Spleen (tissue), 11 donors: ENCODE results near the gene TRAM2. TPM values are rescaled to one million over a fixed set of nuclear protein-coding genes. Genes with fewer than 3 reads are reported as not detected.

ENCODE experiments used
- DNase-seq: peaks from one replicate; pipeline ENCODE4 v3.0.0-alpha.2; 2020
- H3K27ac ChIP-seq, 8 donors: fragments of 200-600 bp; sonication (generic) in 7 of 8; 1 replicate in 4 of 8; 2 replicates in 4 of 8; pipeline versions ENCODE4 v1.5.0 to v1.8.0; 2016 to 2021; ENCODE audit warnings: inconsistent platforms in 4 of 8, mild to moderate bottlenecking in 4 of 8, moderate library complexity in 1 of 8
- H3K27me3 ChIP-seq, 7 donors: fragments of 200-600 bp; sonication (generic) in 6 of 7; replicated peaks in 1 of 7; 1 replicate in 4 of 7; 2 replicates in 3 of 7; pipeline versions ENCODE4 v1.5.0 to v1.8.0; 2016 to 2021; ENCODE audit warnings: inconsistent platforms in 3 of 7, mild to moderate bottlenecking in 1 of 7
- H3K36me3 ChIP-seq, 6 donors: fragments of 200-600 bp; sonication (generic) in 5 of 6; 1 replicate in 4 of 6; 2 replicates in 2 of 6; pipeline versions ENCODE4 v1.5.0 to v1.8.0; 2016 to 2021; ENCODE audit warnings: inconsistent platforms in 2 of 6
- H3K4me1 ChIP-seq, 6 donors: fragments of 200-600 bp; sonication (generic) in 5 of 6; 1 replicate in 3 of 6; 2 replicates in 3 of 6; pipeline versions ENCODE4 v1.5.0 to v1.8.0; 2016 to 2021; ENCODE audit warnings: inconsistent platforms in 3 of 6
- H3K4me3 ChIP-seq, 8 donors: fragments of 200-600 bp; sonication (generic) in 7 of 8; 1 replicate in 4 of 8; 2 replicates in 4 of 8; pipeline versions ENCODE4 v1.5.0 to v1.8.0; 2016 to 2021; ENCODE audit warnings: inconsistent platforms in 4 of 8, mild to moderate bottlenecking in 4 of 8, moderate library complexity in 2 of 8
- H3K9me3 ChIP-seq, 8 donors: fragments of 200-600 bp; sonication (generic) in 7 of 8; 1 replicate in 4 of 8; 2 replicates in 4 of 8; pipeline versions ENCODE4 v1.5.0 to v1.8.0; 2016 to 2021; ENCODE audit warnings: inconsistent platforms in 4 of 8
- POLR2A ChIP-seq, 3 donors: fragments of 450-650 bp; IDR thresholded peaks; one replicate each; pipeline ENCODE4 v1.5.1; 2017; ENCODE audit warnings: antibody characterized with exemption in 3 of 3, mild to moderate bottlenecking in 1 of 3
- POLR2AphosphoS5 ChIP-seq, 3 donors: sonication (generic); formaldehyde crosslinking; IDR thresholded peaks; one replicate each; pipeline ENCODE4 v1.5.1; 2017; ENCODE audit warnings: antibody characterized with exemption in 3 of 3
- WGBS, 5 donors: extraction: QIAGEN DNeasy Blood & Tissue Kit in 3 of 5; methylation state at CpG; one replicate each; pipeline versions ENCODE4 v1.1.5 to v1.1.7; 2013 to 2018; 5-methylcytosine and 5-hydroxymethylcytosine counted together
- intact Hi-C: fragments of 100-400 bp; cut with DNase I; formaldehyde crosslinking; loops from one replicate; pipeline ENCODE4 v1.15.0; 2023; ENCODE audit warnings: low total_unique reads
- polyA plus RNA-seq, 3 donors: library from polyadenylated mRNA; stranded (reverse); fragments of 200-250 nt; gene quantifications; one replicate each; pipeline ENCODE4 v1.2.1, GENCODE V29; 2013
- total RNA-seq, 7 donors: library from RNA; depleted of rRNA in 3 of 7; stranded (reverse); fragments of >200 nt in 3 of 7; fragmentation: NEBNext Ultra II Directional in 4 of 7; extraction: Animal tissue kit (Norgen Biotek cat#: 25700) in 4 of 7; gene quantifications; one replicate each; pipeline versions ENCODE4 v1.1.0 to v1.2.1, GENCODE V29; 2016 to 2021
- TF ChIP-seq, protein P1 (sequence below), 11 experiments: fragments of 200-600 bp in 7 of 11; fragments of 450-650 bp in 4 of 11; sonication (generic) in 4 of 11; IDR thresholded peaks in 8 of 11; conservative IDR thresholded peaks in 3 of 11; 1 replicate in 7 of 11; 2 replicates in 4 of 11; pipeline versions ENCODE4 v1.4.0 to v1.8.0; 2016 to 2021; ENCODE audit warnings: antibody characterized with exemption in 11 of 11, inconsistent platforms in 4 of 11, mild to moderate bottlenecking in 1 of 11
- donor health status: healthy with polysubstance abuse.
- donor health status: DM: no; HTN: no; CAD: no; lungs with moderate emphysema.
- donor health status: DM: no; HTN: no; CAD: no.
- donor health status: Bipolar disorder and iron deficiency.
- donor health status: healthy.
- donor health status: DM: no; HTN: no; CAD: no.
- donor health status: DM: yes; HTN: yes; CAD: no.

The TRAM2 gene
- total and polyA plus RNA-seq, 10 donors = 1.8 to 47.7 (median 32.3) TPM

DNA sequence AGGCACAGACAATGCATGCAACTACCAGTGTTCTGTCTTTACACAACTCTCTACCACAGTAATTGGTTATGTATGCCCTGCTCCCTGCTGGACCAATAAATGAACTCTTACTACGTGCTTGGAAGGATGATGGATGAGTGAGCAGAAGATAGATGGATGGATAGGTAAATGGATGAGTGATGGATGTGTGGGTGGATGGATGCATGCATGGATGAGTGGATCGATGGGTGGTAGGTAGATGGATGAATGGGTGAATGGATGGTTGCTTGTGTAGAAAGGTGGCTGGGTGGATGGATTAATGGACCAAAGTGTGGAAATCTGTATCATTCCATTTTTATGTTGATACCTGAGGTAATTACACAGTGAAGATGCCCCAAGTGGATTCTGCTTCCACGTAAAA is 10.1 kb upstream of the TRAM2 start:
- WGBS, 5 donors = 87 to 98% (median 91%) methylated on average over 3 of the region's 3 CpGs
- intact Hi-C loops = no loop called here
- Histone ChIP-seq H3K36me3 (peaks cover 0 to 12% (median 0%) of the 10 kb centered on the region in 6 donors), H3K27ac (no peak overlapping the region), H3K9me3 (no peaks in the 10 kb centered on the region), H3K4me3 (no peak overlapping the region), H3K27me3 (no peaks in the 10 kb centered on the region), H3K4me1 (peaks cover 0 to 6% (median 0%) of the 10 kb centered on the region in 6 donors)
- TF ChIP-seq POLR2A (IDR thresholded peaks at IDR 0.05) = no peak
- no peak for TF ChIP-seq POLR2AphosphoS5 (IDR thresholded peaks at IDR 0.05)
- TF ChIP-seq, protein P1, sequence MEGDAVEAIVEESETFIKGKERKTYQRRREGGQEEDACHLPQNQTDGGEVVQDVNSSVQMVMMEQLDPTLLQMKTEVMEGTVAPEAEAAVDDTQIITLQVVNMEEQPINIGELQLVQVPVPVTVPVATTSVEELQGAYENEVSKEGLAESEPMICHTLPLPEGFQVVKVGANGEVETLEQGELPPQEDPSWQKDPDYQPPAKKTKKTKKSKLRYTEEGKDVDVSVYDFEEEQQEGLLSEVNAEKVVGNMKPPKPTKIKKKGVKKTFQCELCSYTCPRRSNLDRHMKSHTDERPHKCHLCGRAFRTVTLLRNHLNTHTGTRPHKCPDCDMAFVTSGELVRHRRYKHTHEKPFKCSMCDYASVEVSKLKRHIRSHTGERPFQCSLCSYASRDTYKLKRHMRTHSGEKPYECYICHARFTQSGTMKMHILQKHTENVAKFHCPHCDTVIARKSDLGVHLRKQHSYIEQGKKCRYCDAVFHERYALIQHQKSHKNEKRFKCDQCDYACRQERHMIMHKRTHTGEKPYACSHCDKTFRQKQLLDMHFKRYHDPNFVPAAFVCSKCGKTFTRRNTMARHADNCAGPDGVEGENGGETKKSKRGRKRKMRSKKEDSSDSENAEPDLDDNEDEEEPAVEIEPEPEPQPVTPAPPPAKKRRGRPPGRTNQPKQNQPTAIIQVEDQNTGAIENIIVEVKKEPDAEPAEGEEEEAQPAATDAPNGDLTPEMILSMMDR (IDR thresholded peaks at IDR 0.05 in 8 of 11, conservative IDR thresholded peaks at IDR 0.05 in 3 of 11) = no peak
- DNase-seq = no peak

DNA sequence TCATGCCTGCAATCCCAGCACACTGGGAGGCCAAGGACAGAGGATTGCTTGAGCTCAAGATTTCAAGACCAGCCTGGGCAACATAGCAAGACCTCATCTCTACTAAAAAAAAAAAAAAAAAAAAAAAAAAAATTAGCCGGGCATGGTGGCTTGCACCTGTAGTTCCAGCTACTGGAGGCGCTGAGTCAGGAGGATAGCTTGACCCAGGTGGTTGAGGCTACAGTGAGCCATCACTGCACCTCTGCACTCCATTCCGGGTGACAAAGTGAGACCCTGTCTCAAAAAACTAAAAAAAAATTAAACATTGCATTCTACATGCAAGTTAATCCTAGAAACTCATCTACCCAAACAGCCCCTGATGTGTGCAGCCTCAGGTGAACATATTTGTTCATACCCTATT is 7.3 kb upstream of the TRAM2 start:
- Histone ChIP-seq H3K4me1 (no peaks in the 10 kb centered on the region), H3K4me3 (no peak overlapping the region), H3K9me3 (no peaks in the 10 kb centered on the region), H3K36me3 (peaks cover 0 to 18% (median 0%) of the 10 kb centered on the region in 6 donors), H3K27ac (no peak overlapping the region), H3K27me3 (no peaks in the 10 kb centered on the region)
- TF ChIP-seq POLR2A (IDR thresholded peaks at IDR 0.05) (no peak), POLR2AphosphoS5 (IDR thresholded peaks at IDR 0.05) (no peak)
- TF ChIP-seq, protein P1 (IDR thresholded peaks at IDR 0.05 in 8 of 11, conservative IDR thresholded peaks at IDR 0.05 in 3 of 11) = no peak
- intact Hi-C loops = no loop called here
- WGBS, 5 donors = 90 to 96% (median 95%) methylated on average over 3 of the region's 3 CpGs
- no peak for DNase-seq

DNA sequence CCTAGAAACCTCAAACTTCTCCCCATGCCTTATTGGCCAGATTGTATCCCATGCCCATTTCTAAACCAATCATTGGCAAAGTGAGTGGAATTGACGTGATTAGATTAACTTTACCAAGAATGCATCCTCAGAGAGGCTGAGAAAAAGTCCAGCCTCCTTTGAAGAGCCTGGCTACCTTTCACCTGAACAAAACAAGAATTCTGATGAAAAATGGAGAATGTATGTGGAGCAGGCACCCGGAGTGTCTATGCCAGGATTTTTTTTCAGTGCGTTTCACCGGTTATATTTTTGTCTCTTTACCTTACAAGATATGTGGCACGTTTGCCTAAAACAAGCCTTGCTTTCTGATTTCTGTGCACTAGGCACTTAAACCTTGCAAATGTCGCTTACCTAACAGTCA is 6.1 kb upstream of the TRAM2 start:
- peaks cover under 1 to 6% (median 5%) of the 10 kb centered on the region in 6 donors for H3K4me1 ChIP-seq
- TF ChIP-seq POLR2A (IDR thresholded peaks at IDR 0.05) = no peak
- TF ChIP-seq, protein P1 (IDR thresholded peaks at IDR 0.05 in 8 of 11, conservative IDR thresholded peaks at IDR 0.05 in 3 of 11) = no peak
- H3K36me3 ChIP-seq = peaks cover 0 to 18% (median 0%) of the 10 kb centered on the region in 6 donors
- DNase-seq = no peak
- no peaks in the 10 kb centered on the region for H3K9me3 ChIP-seq
- WGBS, 5 donors = 94 to 97% (median 96%) methylated on average over 6 of the region's 6 CpGs
- no peaks in the 10 kb centered on the region for H3K27me3 ChIP-seq
- H3K27ac ChIP-seq = no peak overlapping the region
- intact Hi-C loops = no loop called here
- no peak overlapping the region for H3K4me3 ChIP-seq

DNA sequence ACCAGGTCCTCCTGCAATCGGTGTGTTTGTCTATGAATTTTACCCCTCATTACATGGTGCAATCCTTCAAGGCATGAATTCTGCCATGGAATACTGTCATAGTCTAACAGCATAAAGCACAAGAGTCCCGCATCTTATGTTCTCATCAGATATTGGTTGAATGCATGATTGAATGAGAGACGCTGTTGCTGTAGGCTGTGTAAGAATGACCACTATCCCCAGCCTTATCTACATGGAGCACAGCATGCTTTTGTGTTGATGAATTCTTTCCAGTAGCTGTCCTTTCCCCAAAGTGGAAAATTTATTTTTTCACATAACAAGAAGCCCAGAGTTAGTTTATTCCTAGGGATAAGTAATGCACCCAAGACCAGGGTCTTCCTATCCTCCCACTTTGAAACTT is 5.6 kb upstream of the TRAM2 start:
- intact Hi-C loops = no loop called here
- Histone ChIP-seq H3K4me1 (peaks cover 4 to 12% (median 10%) of the 10 kb centered on the region in 6 donors), H3K9me3 (no peaks in the 10 kb centered on the region), H3K4me3 (no peak overlapping the region), H3K36me3 (peaks cover 0 to 18% (median 0%) of the 10 kb centered on the region in 6 donors), H3K27ac (no peak overlapping the region), H3K27me3 (no peaks in the 10 kb centered on the region)
- DNase-seq = no peak
- TF ChIP-seq POLR2A (IDR thresholded peaks at IDR 0.05) = no peak
- no peak for TF ChIP-seq POLR2AphosphoS5 (IDR thresholded peaks at IDR 0.05)
- TF ChIP-seq, protein P1 (IDR thresholded peaks at IDR 0.05 in 8 of 11, conservative IDR thresholded peaks at IDR 0.05 in 3 of 11) = no peak
- 91 to 98% (median 96%) methylated on average over 3 of the region's 3 CpGs for WGBS, 5 donors
